HG03565 (cell line): Measurements from ENCODE around the gene FUT8.

ENCODE experiments used
- ATAC-seq: cut with Tn5 transposase; IDR thresholded peaks from one replicate; pipeline ENCODE4 v1.9.1; 2021; ENCODE audit warnings: mild to moderate bottlenecking, moderate library complexity; ENCODE audit not compliant: unreplicated experiment

Gene FUT8

DNA sequence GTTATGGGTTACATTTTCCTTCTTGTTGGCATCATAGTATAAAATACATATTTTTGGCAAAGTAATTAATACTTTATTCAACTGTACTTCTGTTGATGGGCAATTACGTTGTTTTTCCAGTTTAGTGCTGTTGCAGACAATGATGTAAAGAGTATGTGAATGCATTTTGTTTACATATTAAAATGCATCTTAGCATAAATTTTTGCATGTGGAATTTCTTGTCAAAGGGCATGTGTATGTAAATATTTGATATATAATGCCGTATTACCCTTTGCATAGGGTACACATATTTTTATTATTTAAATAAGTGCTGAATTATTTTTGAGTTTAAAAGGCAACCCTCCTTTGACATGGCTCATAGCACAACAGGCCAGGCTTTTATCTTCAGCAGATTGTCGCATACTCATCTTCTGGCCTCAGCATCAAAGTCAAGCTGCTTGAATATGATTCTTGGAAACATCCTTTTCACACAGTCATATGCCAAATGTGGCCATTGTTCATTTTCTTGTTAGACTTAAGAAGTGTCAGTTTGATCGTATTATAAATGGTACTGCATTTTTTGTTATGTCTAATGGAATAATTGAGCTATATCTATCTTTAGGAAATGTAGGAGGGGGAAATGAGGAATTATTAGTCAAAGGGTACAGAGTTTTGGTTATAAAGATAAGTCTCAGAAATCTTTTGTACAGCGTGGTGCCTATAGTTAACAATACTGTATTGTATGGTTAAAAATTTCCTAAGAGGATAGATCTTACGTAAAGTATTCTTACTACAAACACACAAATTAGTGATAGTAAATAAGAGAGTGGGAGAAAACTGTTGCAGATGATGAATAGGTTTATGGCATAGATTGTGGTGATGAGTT, 138.5 kb downstream of the FUT8 start:
- no peak for ATAC-seq

GRCh38 chr14:65552724-65553123, 140.2 kb downstream of the FUT8 start:
- no peak for ATAC-seq

DNA sequence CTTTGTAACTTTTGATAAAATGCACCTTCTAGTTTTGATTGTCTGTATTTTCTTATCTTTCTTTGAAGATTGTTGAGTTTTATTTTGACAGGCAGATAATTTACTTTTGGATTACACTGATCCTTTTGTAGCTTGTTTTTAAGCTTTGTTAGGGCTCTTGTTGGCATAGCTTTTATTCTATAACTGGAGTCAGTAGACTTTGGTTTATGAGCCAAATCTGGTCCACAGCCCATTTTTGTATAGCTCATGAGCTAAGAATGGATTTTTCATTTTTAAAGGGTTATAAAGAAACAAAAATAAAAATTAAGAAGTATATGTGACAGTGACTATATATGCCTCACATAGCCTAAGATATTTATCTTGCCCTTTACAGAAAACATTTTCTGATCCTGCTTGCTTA, 142.3 kb downstream of the FUT8 start:
- no peak for ATAC-seq

DNA sequence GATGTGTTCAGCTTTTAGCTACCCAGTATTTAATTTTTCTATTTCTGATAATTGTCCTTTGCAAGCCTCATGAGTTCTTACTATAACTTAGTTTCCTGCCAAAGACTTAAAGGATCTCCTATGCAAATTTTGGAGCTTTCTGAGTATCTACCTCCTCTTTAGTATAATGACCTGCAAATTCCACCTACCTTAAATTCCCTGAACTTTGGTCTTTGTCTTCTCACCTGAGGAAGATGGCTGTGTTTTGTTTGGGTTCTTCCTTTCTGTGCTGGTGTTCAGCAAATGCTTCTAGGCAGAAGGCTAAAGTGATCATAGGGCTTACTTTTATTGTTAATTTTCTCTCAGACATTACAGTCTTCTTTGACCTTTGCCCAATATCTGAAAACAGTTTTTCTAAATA, 142.8 kb downstream of the FUT8 start:
- no peak for ATAC-seq

DNA sequence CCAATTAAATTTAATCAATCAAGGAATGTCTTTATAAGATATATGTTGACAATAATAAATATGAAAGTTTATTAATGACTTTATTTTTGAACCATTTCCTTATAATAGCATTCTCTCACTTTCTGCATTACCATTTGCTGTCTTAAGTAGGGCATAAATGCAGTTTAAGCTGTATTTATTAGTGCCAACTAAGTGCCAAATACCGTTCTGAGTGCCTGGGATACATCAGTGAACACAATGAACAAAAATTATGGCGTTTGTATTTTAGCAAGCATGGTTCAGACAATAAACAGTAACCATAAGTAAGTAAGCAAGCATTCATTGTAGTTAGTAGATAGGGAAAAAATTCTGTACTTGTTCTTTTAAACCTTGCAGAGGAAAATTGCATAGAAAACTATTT, 145.8 kb downstream of the FUT8 start:
- ATAC-seq: no peak

GRCh38 chr14:65560340-65561027, 148.0 kb downstream of the FUT8 start:
- ATAC-seq: no peak

- no peak for ATAC-seq
Observed at GRCh38 chr14:65564370-65564769, 151.8 kb downstream of the FUT8 start.

GRCh38 chr14:65565948-65566347, 153.4 kb downstream of the FUT8 start:
- ATAC-seq: no peak

GRCh38 chr14:65566820-65567522, 154.4 kb downstream of the FUT8 start:
- ATAC-seq: no peak

GRCh38 chr14:65574611-65575010, 162.1 kb downstream of the FUT8 start:
- ATAC-seq: no peak

GRCh38 chr14:65575389-65575788, 162.9 kb downstream of the FUT8 start:
- ATAC-seq: no peak

- no peak for ATAC-seq
Observed at GRCh38 chr14:65580973-65581372, 168.4 kb downstream of the FUT8 start.

DNA sequence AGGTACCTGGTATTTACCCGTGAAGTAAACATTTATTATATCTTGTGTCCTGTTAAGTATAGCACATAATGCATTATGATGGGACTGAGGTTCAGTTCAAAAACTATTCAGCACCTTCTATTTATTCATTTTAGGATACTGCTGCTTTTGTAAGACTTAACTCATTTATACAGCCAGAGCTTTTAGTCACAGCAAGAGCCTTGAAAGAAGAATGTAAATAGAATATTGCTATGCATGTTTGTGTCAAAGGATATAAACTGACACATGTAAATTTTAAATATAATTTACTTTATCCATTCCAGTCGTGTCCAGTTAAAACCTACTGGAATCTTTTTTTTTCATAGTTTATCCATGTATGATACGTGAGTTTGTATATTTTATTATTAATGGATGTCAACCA, 168.8 kb downstream of the FUT8 start:
- no peak for ATAC-seq

DNA sequence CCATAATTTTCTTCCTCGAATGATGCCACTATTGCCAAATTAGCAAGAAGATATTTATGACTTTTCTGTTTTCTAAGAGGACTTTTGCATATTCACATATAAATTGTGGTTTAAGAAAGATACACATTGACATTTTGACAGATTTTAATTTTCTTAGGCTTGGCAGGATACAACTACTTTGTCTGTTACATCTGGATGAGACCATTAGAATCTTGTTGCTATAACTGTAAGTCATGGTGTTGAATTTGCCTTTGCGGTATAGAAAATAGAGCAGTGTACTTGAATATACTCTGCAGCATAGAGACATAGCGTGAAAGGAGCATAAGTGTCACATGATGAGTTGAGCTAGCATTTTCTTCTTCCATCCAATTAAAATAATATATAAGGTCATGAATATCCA, 169.3 kb downstream of the FUT8 start:
- ATAC-seq: no peak

GRCh38 chr14:65585216-65585615, 172.7 kb downstream of the FUT8 start:
- ATAC-seq: no peak

DNA sequence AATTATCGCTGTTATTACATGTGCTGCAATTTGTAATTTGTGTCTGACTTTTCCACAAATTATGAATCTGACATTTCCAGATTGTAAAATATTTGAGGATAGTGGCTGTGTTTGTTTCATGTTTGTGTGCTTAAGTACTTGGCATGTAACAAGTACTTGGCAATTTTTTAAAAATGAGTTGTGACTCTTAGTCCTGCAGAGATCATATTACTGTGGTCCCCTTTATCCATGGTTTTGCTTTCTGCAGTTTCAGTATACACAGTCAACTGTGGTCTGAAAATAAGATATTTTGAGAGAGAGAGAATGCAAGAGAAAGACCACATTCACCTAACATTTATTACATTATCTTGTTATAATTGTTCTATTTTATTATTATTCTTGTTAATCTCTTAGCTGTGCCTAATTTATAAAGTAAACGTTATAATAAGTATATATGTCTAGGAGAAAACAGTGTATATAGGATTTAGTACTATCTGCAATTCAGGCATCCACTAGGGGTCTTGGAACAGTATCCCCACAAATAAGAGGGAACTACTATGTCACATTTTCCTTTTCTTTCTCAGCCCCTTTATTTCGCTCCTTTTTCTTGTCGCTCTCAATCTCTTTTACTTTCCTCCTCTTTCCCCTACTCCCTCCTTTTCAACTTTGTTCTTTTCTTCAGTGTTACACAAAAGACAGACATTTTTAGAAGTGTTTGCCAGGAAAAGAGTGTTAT, 176.1 kb downstream of the FUT8 start:
- ATAC-seq: no peak

GRCh38 chr14:65594153-65594881, 181.8 kb downstream of the FUT8 start:
- no peak for ATAC-seq

- ATAC-seq: no peak
Observed at GRCh38 chr14:65594882-65595237, 182.3 kb downstream of the FUT8 start.

DNA sequence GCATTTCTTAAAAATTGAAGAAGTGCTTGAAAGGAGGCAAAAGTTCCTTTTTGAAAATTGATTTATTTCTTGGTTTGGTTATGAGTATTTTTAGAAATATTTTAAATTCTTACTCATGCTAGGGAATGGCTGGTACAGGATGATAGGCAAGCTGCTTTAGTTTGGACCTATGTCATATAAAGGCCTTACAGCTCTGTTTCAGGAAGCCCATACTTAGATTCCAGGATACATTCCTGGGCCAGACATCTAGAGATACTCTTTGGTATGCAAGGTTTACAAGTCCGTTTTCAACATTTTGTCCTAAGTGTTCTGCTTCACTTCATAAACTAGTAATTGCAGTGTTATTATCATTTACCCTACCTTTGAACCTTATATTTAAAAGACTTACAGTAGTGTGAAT, 186.8 kb downstream of the FUT8 start:
- ATAC-seq: no peak

DNA sequence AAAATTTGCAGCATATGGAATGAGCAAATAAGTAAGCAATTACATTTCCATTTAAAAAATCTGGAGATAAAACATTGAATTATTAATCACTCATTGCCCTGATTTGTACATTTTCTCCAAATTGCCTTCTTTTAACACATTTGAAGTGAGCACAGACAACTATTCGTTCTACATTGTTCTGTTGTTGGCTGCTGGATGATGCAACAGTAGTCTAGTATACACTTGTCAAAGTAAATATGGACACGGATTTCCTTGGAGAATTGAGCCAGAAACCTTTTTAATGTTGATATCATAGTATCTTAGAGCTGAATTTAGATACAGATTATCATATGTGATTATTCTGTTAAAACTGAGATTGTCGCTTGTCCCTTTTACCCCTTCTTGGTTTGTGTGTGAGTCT, 188.2 kb downstream of the FUT8 start:
- ATAC-seq: no peak

- ATAC-seq: no peak
Observed at GRCh38 chr14:65604535-65604934, 192.0 kb downstream of the FUT8 start.
